ENCODE data around the gene DHDH. TPM values are rescaled to one million over a fixed set of nuclear protein-coding genes. Genes with fewer than 3 reads are reported as not detected.

Gene DHDH
- total and polyA plus RNA-seq, 2 of the 13 experiments (the other 11 are each of a cell fraction or from before 2014, with no cell fraction given) = 0.13 to 0.91 TPM

DNA sequence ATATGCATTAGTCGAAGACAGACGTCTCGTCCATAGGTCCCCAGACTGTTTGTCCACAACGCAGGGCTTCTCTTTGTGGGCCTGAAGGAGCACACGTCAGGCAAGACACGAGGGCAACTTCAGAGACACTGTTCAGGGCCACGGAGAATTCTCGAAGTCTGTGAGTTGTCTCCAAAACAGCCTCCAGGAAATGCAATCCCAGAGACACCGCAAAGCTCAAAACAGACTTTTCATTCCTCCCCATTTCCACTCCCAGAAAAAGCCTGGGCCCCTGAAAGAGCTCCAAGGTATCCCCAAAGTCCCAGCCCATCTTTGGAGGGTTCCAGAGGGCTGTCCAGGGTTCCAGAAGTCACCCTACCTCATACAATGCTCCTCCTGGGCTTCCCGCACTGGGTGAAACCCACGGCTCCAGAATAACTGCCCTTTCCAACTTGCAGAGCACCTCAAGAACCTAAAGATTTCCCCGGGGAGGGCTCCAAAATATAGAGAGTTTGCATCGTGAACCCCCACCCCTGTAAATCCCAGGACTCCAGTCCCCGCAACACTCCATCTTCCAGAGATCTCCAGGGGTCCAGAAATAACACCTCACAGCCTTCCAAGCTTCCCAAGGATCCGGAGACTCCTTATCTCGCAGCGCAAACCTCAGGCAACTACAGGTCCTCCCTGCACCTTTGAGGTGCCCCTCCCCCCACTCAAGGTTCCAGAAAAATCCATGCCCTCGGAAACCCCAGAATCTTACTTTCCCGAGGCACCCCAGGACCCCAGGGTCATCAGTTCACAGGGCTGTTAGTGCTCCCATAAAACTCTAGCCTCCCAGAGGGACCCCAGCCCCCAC is 30.9 kb downstream of the DHDH start (continued):
- TF ChIP-seq, protein P1, sequence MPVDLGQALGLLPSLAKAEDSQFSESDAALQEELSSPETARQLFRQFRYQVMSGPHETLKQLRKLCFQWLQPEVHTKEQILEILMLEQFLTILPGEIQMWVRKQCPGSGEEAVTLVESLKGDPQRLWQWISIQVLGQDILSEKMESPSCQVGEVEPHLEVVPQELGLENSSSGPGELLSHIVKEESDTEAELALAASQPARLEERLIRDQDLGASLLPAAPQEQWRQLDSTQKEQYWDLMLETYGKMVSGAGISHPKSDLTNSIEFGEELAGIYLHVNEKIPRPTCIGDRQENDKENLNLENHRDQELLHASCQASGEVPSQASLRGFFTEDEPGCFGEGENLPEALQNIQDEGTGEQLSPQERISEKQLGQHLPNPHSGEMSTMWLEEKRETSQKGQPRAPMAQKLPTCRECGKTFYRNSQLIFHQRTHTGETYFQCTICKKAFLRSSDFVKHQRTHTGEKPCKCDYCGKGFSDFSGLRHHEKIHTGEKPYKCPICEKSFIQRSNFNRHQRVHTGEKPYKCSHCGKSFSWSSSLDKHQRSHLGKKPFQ (CRISPR knock-in tag; IDR thresholded peaks at IDR 0.05; ENCODE audit: insufficient replicate concordance) = peak; percentile 31
- TF ChIP-seq, protein P2, sequence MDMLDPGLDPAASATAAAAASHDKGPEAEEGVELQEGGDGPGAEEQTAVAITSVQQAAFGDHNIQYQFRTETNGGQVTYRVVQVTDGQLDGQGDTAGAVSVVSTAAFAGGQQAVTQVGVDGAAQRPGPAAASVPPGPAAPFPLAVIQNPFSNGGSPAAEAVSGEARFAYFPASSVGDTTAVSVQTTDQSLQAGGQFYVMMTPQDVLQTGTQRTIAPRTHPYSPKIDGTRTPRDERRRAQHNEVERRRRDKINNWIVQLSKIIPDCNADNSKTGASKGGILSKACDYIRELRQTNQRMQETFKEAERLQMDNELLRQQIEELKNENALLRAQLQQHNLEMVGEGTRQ (IDR thresholded peaks at IDR 0.05; ENCODE audit: low read depth, low read length) = no peak
- TF ChIP-seq, protein P2 (CRISPR knock-in tag; IDR thresholded peaks at IDR 0.05; ENCODE audit: borderline replicate concordance) = 0 out of 2 replicates have a peak, but pooled peaks have one; percentile 0
- TF ChIP-seq CBX1 (IDR thresholded peaks at IDR 0.05; ENCODE audit: low read depth) = no peak
- no peak for TF ChIP-seq ELF1 (CRISPR knock-in tag; IDR thresholded peaks at IDR 0.05)
- 0 out of 2 replicates have a peak, but pooled peaks have one; percentile 8 for TF ChIP-seq ZNF790 (CRISPR knock-in tag; IDR thresholded peaks at IDR 0.05; ENCODE audit: borderline replicate concordance)
- no peak for TF ChIP-seq RCOR2 (CRISPR knock-in tag; IDR thresholded peaks at IDR 0.05)
- TF ChIP-seq, protein P3, sequence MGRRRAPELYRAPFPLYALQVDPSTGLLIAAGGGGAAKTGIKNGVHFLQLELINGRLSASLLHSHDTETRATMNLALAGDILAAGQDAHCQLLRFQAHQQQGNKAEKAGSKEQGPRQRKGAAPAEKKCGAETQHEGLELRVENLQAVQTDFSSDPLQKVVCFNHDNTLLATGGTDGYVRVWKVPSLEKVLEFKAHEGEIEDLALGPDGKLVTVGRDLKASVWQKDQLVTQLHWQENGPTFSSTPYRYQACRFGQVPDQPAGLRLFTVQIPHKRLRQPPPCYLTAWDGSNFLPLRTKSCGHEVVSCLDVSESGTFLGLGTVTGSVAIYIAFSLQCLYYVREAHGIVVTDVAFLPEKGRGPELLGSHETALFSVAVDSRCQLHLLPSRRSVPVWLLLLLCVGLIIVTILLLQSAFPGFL (CRISPR knock-in tag; IDR thresholded peaks at IDR 0.05) = no peak
- no peak for TF ChIP-seq PAWR (CRISPR knock-in tag; IDR thresholded peaks at IDR 0.05; ENCODE audit: borderline replicate concordance)
- TF ChIP-seq, protein P4, sequence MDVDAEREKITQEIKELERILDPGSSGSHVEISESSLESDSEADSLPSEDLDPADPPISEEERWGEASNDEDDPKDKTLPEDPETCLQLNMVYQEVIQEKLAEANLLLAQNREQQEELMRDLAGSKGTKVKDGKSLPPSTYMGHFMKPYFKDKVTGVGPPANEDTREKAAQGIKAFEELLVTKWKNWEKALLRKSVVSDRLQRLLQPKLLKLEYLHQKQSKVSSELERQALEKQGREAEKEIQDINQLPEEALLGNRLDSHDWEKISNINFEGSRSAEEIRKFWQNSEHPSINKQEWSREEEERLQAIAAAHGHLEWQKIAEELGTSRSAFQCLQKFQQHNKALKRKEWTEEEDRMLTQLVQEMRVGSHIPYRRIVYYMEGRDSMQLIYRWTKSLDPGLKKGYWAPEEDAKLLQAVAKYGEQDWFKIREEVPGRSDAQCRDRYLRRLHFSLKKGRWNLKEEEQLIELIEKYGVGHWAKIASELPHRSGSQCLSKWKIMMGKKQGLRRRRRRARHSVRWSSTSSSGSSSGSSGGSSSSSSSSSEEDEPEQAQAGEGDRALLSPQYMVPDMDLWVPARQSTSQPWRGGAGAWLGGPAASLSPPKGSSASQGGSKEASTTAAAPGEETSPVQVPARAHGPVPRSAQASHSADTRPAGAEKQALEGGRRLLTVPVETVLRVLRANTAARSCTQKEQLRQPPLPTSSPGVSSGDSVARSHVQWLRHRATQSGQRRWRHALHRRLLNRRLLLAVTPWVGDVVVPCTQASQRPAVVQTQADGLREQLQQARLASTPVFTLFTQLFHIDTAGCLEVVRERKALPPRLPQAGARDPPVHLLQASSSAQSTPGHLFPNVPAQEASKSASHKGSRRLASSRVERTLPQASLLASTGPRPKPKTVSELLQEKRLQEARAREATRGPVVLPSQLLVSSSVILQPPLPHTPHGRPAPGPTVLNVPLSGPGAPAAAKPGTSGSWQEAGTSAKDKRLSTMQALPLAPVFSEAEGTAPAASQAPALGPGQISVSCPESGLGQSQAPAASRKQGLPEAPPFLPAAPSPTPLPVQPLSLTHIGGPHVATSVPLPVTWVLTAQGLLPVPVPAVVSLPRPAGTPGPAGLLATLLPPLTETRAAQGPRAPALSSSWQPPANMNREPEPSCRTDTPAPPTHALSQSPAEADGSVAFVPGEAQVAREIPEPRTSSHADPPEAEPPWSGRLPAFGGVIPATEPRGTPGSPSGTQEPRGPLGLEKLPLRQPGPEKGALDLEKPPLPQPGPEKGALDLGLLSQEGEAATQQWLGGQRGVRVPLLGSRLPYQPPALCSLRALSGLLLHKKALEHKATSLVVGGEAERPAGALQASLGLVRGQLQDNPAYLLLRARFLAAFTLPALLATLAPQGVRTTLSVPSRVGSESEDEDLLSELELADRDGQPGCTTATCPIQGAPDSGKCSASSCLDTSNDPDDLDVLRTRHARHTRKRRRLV (CRISPR knock-in tag; IDR thresholded peaks at IDR 0.05) = 0 out of 2 replicates have a peak, but pooled peaks have one; percentile 7
- no peak for TF ChIP-seq GABPB1 (CRISPR knock-in tag; IDR thresholded peaks at IDR 0.05)
- no peak for TF ChIP-seq TBP (CRISPR knock-in tag; IDR thresholded peaks at IDR 0.05)
- TF ChIP-seq BHLHE40 (IDR thresholded peaks at IDR 0.05; ENCODE audit: low read length) = no peak
- TF ChIP-seq RBM39 (IDR thresholded peaks at IDR 0.05; ENCODE audit: low read depth, low read length, poor library complexity, severe bottlenecking) = no peak
- no peak for TF ChIP-seq ZNF720 (CRISPR knock-in tag; IDR thresholded peaks at IDR 0.05)
- no peak for TF ChIP-seq CHCHD3 (CRISPR knock-in tag; IDR thresholded peaks at IDR 0.05)
- no peak for TF ChIP-seq ZNF747 (CRISPR knock-in tag; IDR thresholded peaks at IDR 0.05; ENCODE audit: borderline replicate concordance)
